SK-N-SH treated with all-trans-retinoic acid at 6 μM for 48 hours (cell line): Measurements from ENCODE around the gene STARD3.

ENCODE experiments used
- ATAC-seq: fragments of 200-7000 bp; cut with Tn5 transposase; 3 replicates; pipeline ENCODE4 v1.9.1; 2020; ENCODE audit warnings: mild to moderate bottlenecking, moderate library complexity
- BACH2 ChIP-seq: fragments of 250-450 bp; sonication (Bioruptor Pico); IDR thresholded peaks from 2 replicates; pipeline ENCODE4 v1.9.0; 2021; ENCODE audit warnings: mild to moderate bottlenecking, borderline replicate concordance
- CREB5 ChIP-seq: fragments of 250-450 bp; sonication (Bioruptor Pico); IDR thresholded peaks from 2 replicates; pipeline ENCODE4 v1.5.1; 2020; ENCODE audit warnings: low read depth, mild to moderate bottlenecking, moderate library complexity
- CSDC2 ChIP-seq: fragments of 250-450 bp; sonication (Bioruptor Pico); IDR thresholded peaks from 2 replicates; pipeline ENCODE4 v1.5.0; 2020; ENCODE audit warnings: mild to moderate bottlenecking, moderate library complexity
- CSRNP3 ChIP-seq: fragments of 250-450 bp; sonication (Bioruptor Pico); IDR thresholded peaks from 2 replicates; pipeline ENCODE4 v1.5.1; 2021; ENCODE audit warnings: mild to moderate bottlenecking, moderate library complexity
- ESRRG ChIP-seq: fragments of 250-450 bp; sonication (Bioruptor Pico); IDR thresholded peaks from 2 replicates; pipeline ENCODE4 v1.6.1; 2021; ENCODE audit warnings: mild to moderate bottlenecking
- GLIS3 ChIP-seq: fragments of 250-450 bp; sonication (Bioruptor Pico); IDR thresholded peaks from 2 replicates; pipeline ENCODE4 v1.5.0; 2020; ENCODE audit warnings: mild to moderate bottlenecking, moderate library complexity
- ISL1 ChIP-seq: fragments of 250-450 bp; sonication (Bioruptor Pico); IDR thresholded peaks from 2 replicates; pipeline ENCODE4 v2.1.2; 2022; ENCODE audit warnings: mild to moderate bottlenecking, moderate library complexity
- PATZ1 ChIP-seq: fragments of 250-450 bp; sonication (Bioruptor Pico); IDR thresholded peaks from 2 replicates; pipeline ENCODE4 v1.8.0; 2020; ENCODE audit warnings: mild to moderate bottlenecking, moderate library complexity, borderline replicate concordance
- POU6F1 ChIP-seq: fragments of 250-450 bp; sonication (Bioruptor Pico); IDR thresholded peaks from 2 replicates; pipeline ENCODE4 v1.8.0; 2021; ENCODE audit warnings: low read depth, mild to moderate bottlenecking, moderate library complexity, borderline replicate concordance
- RARB ChIP-seq: fragments of 250-450 bp; sonication (Bioruptor Pico); IDR thresholded peaks from 2 replicates; pipeline ENCODE4 v1.8.0; 2021; ENCODE audit warnings: mild to moderate bottlenecking, moderate library complexity
- SNAI2 ChIP-seq: fragments of 250-450 bp; sonication (Bioruptor Pico); IDR thresholded peaks from 2 replicates; pipeline ENCODE4 v1.5.0; 2020; ENCODE audit warnings: mild to moderate bottlenecking, moderate library complexity
- TCF4 ChIP-seq: fragments of 250-450 bp; sonication (Bioruptor Pico); IDR thresholded peaks from 2 replicates; pipeline ENCODE4 v1.8.0; 2021; ENCODE audit warnings: mild to moderate bottlenecking, moderate library complexity, borderline replicate concordance
- TOX ChIP-seq: fragments of 250-450 bp; sonication (Bioruptor Pico); IDR thresholded peaks from 2 replicates; pipeline ENCODE4 v1.8.0; 2021; ENCODE audit warnings: mild to moderate bottlenecking, moderate library complexity, borderline replicate concordance
- ZFP3 ChIP-seq: fragments of 250-450 bp; sonication (Bioruptor Pico); IDR thresholded peaks from 2 replicates; pipeline ENCODE4 v1.5.0; 2020; ENCODE audit warnings: mild to moderate bottlenecking, moderate library complexity
- ZNF565 ChIP-seq: fragments of 450-650 bp; formaldehyde crosslinking; conservative IDR thresholded peaks from 2 replicates; pipeline ENCODE4 v1.5.0; 2020; ENCODE audit warnings: low read depth, mild to moderate bottlenecking, moderate library complexity
- ZNF8 ChIP-seq: fragments of 450-650 bp; formaldehyde crosslinking; IDR thresholded peaks from 2 replicates; pipeline ENCODE4 v1.5.0; 2020; ENCODE audit warnings: mild to moderate bottlenecking, moderate library complexity
- TF ChIP-seq, protein P1 (sequence below): fragments of 250-450 bp; sonication (Bioruptor Pico); IDR thresholded peaks from 2 replicates; pipeline ENCODE4 v1.5.0; 2020; ENCODE audit warnings: mild to moderate bottlenecking, moderate library complexity

STARD3 gene

DNA sequence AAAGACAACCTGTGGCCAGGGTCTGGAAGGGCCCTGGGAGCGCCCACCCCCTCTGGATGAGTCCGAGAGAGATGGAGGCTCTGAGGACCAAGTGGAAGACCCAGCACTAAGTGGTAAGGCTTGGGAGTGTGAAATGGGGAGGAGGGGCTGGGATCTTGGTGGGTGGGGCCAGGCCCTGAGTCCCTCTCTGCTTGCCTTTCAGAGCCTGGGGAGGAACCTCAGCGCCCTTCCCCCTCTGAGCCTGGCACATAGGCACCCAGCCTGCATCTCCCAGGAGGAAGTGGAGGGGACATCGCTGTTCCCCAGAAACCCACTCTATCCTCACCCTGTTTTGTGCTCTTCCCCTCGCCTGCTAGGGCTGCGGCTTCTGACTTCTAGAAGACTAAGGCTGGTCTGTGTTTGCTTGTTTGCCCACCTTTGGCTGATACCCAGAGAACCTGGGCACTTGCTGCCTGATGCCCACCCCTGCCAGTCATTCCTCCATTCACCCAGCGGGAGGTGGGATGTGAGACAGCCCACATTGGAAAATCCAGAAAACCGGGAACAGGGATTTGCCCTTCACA, 1.2 kb upstream of the STARD3 start:
- no peak for ATAC-seq

DNA sequence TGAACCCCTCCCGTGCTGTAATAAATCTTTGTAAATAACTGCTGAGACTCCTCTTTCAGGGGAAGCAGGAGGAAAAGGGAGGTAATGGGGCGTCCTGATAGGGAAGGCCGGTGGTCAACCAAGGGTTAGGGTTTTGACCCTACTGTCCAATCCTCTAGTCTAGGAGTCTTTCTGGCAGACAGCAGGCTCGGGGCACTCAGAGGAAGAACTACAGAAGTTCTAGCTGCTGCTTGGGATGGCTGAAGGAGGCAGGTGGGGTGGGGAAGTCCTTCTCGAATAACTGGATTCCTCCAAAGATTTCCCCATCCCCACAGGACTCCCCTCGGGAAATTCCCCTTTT, 387 bp upstream of the STARD3 start:
- no peak for TF ChIP-seq RARB (CRISPR knock-in tag)
- ATAC-seq, result peak; percentile 7

More for the DNA sequence above, 1.2 kb upstream of the STARD3 start:
- TF ChIP-seq, protein P1, sequence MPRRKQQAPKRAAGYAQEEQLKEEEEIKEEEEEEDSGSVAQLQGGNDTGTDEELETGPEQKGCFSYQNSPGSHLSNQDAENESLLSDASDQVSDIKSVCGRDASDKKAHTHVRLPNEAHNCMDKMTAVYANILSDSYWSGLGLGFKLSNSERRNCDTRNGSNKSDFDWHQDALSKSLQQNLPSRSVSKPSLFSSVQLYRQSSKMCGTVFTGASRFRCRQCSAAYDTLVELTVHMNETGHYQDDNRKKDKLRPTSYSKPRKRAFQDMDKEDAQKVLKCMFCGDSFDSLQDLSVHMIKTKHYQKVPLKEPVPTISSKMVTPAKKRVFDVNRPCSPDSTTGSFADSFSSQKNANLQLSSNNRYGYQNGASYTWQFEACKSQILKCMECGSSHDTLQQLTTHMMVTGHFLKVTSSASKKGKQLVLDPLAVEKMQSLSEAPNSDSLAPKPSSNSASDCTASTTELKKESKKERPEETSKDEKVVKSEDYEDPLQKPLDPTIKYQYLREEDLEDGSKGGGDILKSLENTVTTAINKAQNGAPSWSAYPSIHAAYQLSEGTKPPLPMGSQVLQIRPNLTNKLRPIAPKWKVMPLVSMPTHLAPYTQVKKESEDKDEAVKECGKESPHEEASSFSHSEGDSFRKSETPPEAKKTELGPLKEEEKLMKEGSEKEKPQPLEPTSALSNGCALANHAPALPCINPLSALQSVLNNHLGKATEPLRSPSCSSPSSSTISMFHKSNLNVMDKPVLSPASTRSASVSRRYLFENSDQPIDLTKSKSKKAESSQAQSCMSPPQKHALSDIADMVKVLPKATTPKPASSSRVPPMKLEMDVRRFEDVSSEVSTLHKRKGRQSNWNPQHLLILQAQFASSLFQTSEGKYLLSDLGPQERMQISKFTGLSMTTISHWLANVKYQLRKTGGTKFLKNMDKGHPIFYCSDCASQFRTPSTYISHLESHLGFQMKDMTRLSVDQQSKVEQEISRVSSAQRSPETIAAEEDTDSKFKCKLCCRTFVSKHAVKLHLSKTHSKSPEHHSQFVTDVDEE (CRISPR knock-in tag), result no peak
- no peak for TF ChIP-seq ISL1 (CRISPR knock-in tag)

DNA sequence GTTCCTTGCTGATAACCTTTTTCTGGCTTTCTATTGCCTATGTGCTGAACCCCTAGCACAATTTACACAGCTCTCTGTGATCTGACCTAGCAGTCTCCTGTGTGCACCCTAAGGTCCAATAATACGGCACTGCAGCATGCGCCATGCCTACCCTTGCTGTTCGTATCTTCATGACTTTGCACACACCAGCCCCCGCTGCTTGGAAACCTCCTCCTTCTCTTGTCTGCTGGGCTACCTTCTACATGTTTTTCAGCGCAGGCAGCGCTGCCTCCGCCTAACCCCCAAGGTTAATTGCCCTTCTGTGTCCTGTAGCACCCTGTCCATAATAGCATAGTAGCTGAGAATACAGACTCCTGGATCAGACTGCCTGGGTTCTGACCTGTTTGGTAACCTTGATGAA, 1.4 kb downstream of the STARD3 start:
- TF ChIP-seq POU6F1 (CRISPR knock-in tag) (no peak), CSRNP3 (CRISPR knock-in tag) (no peak), RARB (CRISPR knock-in tag) (no peak), GLIS3 (CRISPR knock-in tag) (no peak), CSDC2 (CRISPR knock-in tag) (no peak), TOX (CRISPR knock-in tag) (no peak), ZNF565 (CRISPR knock-in tag) (no peak), ESRRG (CRISPR knock-in tag) (no peak), CREB5 (CRISPR knock-in tag) (no peak), PATZ1 (CRISPR knock-in tag) (no peak), TCF4 (CRISPR knock-in tag) (no peak), BACH2 (CRISPR knock-in tag) (no peak), SNAI2 (CRISPR knock-in tag) (no peak), ZNF8 (CRISPR knock-in tag) (no peak), ZFP3 (CRISPR knock-in tag) (no peak)
- TF ChIP-seq, protein P1 (CRISPR knock-in tag), result no peak
- ATAC-seq, result no peak
